Retinal pigment epithelial cell (primary cell): ENCODE measurements around the gene SCGB2A2.

ENCODE experiments used
- DNase-seq: peaks from one replicate; pipeline ENCODE4 v3.0.0-alpha.2; 2010; ENCODE audit warnings: low read depth
- H3K4me3 ChIP-seq: 2 replicates; pipeline ENCODE4 v1.5.1; 2011; ENCODE audit warnings: mild to moderate bottlenecking, low read length, control low read depth, moderate library complexity
- CTCF ChIP-seq: conservative IDR thresholded peaks from 2 replicates; pipeline ENCODE4 v1.5.1; 2011; ENCODE audit warnings: low read depth, low read length, control low read depth, inconsistent platforms

The SCGB2A2 gene

GRCh38 chr11:62269654-62270278 lies at the start of gene SCGB2A2:
Gene SCGB2A2 (plus strand): TSS chr11:62270158. CDS start chr11:62270217, 59 bp downstream.
- H3K4me3 ChIP-seq, result no peak within 1 kb of the TSS
- no peak for DNase-seq
- TF ChIP-seq CTCF, result peak; percentile 45

- no peak for TF ChIP-seq CTCF
- H3K4me3 ChIP-seq, result no peak overlapping the region
- DNase-seq, result no peak
These were observed 48.5 kb upstream of the SCGB2A2 start for GRCh38 chr11:62221498-62221897.

- DNase-seq, result no peak
- H3K4me3 ChIP-seq, result no peak overlapping the region
- TF ChIP-seq CTCF, result no peak
These were observed 46.9 kb upstream of the SCGB2A2 start for GRCh38 chr11:62223095-62223494.

GRCh38 chr11:62233730-62234129 lies 36.2 kb upstream of the SCGB2A2 start:
- H3K4me3 ChIP-seq, result no peak overlapping the region
- peak; percentile 31 for TF ChIP-seq CTCF
- no peak for DNase-seq

GRCh38 chr11:62236187-62236586 lies 33.8 kb upstream of the SCGB2A2 start:
- H3K4me3 ChIP-seq, result no peak overlapping the region
- no peak for TF ChIP-seq CTCF
- DNase-seq, result no peak

- H3K4me3 ChIP-seq, result no peak overlapping the region
- no peak for TF ChIP-seq CTCF
- DNase-seq, result no peak
These were observed 32.5 kb upstream of the SCGB2A2 start for GRCh38 chr11:62237499-62237898.

GRCh38 chr11:62238151-62238550 lies 31.8 kb upstream of the SCGB2A2 start:
- H3K4me3 ChIP-seq, result no peak overlapping the region
- TF ChIP-seq CTCF, result no peak
- DNase-seq, result no peak
